Measurements from ENCODE around the gene IL12B. TPM values are rescaled to one million over a fixed set of nuclear protein-coding genes. Genes with fewer than 3 reads are reported as not detected.
"Not testable (repeated sequence)": the region's sequence is repeated elsewhere in the genome, so short reads cannot be mapped to it uniquely, and the experiment has no call there.

The IL12B gene
- total and polyA plus RNA-seq, 4 donors: not detected

GRCh38 chr5:159359408-159359807 lies 29.1 kb upstream of the IL12B start:
- 84% methylated on average over 2 of the region's 2 CpGs for WGBS
- TF ChIP-seq YY1 (IDR thresholded peaks at IDR 0.05) (no peak), NR2F2 (IDR thresholded peaks at IDR 0.05) (no peak), FOXA1 (IDR thresholded peaks at IDR 0.05) (no peak), JUND (IDR thresholded peaks at IDR 0.05) (no peak), FOXA2 (IDR thresholded peaks at IDR 0.05) (no peak), GABPA (IDR thresholded peaks at IDR 0.05 in 1 of 2, conservative IDR thresholded peaks at IDR 0.05 in 1 of 2) (no peak), ZBTB33 (IDR thresholded peaks at IDR 0.05) (no peak), HNF4G (IDR thresholded peaks at IDR 0.05) (no peak), CTCF (IDR thresholded peaks at IDR 0.05; ENCODE audit: low read depth, low read length, missing input control) (no peak), EGR1 (IDR thresholded peaks at IDR 0.05; ENCODE audit: low read depth in 2 of 2) (no peak), HNF4A (conservative IDR thresholded peaks at IDR 0.05) (no peak), RAD21 (IDR thresholded peaks at IDR 0.05) (no peak)

GRCh38 chr5:159353661-159354252 lies 23.5 kb upstream of the IL12B start:
- no peaks in the 10 kb centered on the region for H3K9me3 ChIP-seq (ENCODE audit: control insufficient read depth in 4 of 4, low read length in 3 of 4)
- H3K4me1 ChIP-seq (ENCODE audit: control insufficient read depth in 4 of 4, insufficient read depth in 4 of 4, low read length in 3 of 4): no peaks in the 10 kb centered on the region
- DNase-seq (ENCODE audit: low spot score): no peak
- no peaks in the 10 kb centered on the region for H3K36me3 ChIP-seq (ENCODE audit: control insufficient read depth in 4 of 4, insufficient read depth in 3 of 4, low read depth in 1 of 4, low read length in 3 of 4)
- H3K4me3 ChIP-seq (ENCODE audit: low read depth in 1 of 3, low read length in 3 of 3): no peak overlapping the region
- TF ChIP-seq ZBTB33 (IDR thresholded peaks at IDR 0.05) (no peak), RXRA (IDR thresholded peaks at IDR 0.05) (no peak), FOXA2 (IDR thresholded peaks at IDR 0.05) (no peak), HNF4A (conservative IDR thresholded peaks at IDR 0.05) (no peak), JUND (IDR thresholded peaks at IDR 0.05) (no peak), CTCF (IDR thresholded peaks at IDR 0.05; ENCODE audit: low read depth, low read length, missing input control) (no peak), ATF3 (IDR thresholded peaks at IDR 0.05) (no peak), YY1 (IDR thresholded peaks at IDR 0.05) (no peak), EGR1 (IDR thresholded peaks at IDR 0.05; ENCODE audit: low read depth in 2 of 2) (no peak), FOXA1 (IDR thresholded peaks at IDR 0.05) (no peak)
- H3K27me3 ChIP-seq (ENCODE audit: control insufficient read depth in 4 of 4, insufficient read depth in 4 of 4, low read length in 3 of 4): no peaks in the 10 kb centered on the region
- H3K27ac ChIP-seq (ENCODE audit: low read depth in 1 of 2, low read length in 2 of 2): no peak overlapping the region
- H3K9ac ChIP-seq (ENCODE audit: low read depth in 1 of 2, low read length in 2 of 2): no peak overlapping the region
- 73% methylated on average over 4 of the region's 4 CpGs for WGBS

More at GRCh38 chr5:159359408-159359807, 29.1 kb upstream of the IL12B start:
- no peaks in the 10 kb centered on the region for H3K9me3 ChIP-seq (ENCODE audit: control insufficient read depth in 4 of 4, low read length in 3 of 4)
- DNase-seq (ENCODE audit: low spot score): no peak
- H3K4me3 ChIP-seq (ENCODE audit: low read depth in 1 of 3, low read length in 3 of 3): no peak overlapping the region
- H3K9ac ChIP-seq (ENCODE audit: low read depth in 1 of 2, low read length in 2 of 2): no peak overlapping the region
- H3K36me3 ChIP-seq (ENCODE audit: control insufficient read depth in 4 of 4, insufficient read depth in 3 of 4, low read depth in 1 of 4, low read length in 3 of 4): no peaks in the 10 kb centered on the region
- H3K4me1 ChIP-seq (ENCODE audit: control insufficient read depth in 4 of 4, insufficient read depth in 4 of 4, low read length in 3 of 4): no peaks in the 10 kb centered on the region
- H3K27me3 ChIP-seq (ENCODE audit: control insufficient read depth in 4 of 4, insufficient read depth in 4 of 4, low read length in 3 of 4): no peaks in the 10 kb centered on the region
- H3K27ac ChIP-seq (ENCODE audit: low read depth in 1 of 2, low read length in 2 of 2): no peak overlapping the region

- not testable (repeated sequence) for DNase-seq (ENCODE audit: low spot score); H3K9ac ChIP-seq (ENCODE audit: low read depth in 1 of 2, low read length in 2 of 2)
Observed at GRCh38 chr5:159350644-159351043, 20.4 kb upstream of the IL12B start.

GRCh38 chr5:159350216-159350615 lies 19.9 kb upstream of the IL12B start:
- not testable (repeated sequence) for H3K4me1 ChIP-seq (ENCODE audit: control insufficient read depth in 4 of 4, insufficient read depth in 4 of 4, low read length in 3 of 4); H3K9me3 ChIP-seq (ENCODE audit: control insufficient read depth in 4 of 4, low read length in 3 of 4); H3K4me3 ChIP-seq (ENCODE audit: low read depth in 1 of 3, low read length in 3 of 3); H3K36me3 ChIP-seq (ENCODE audit: control insufficient read depth in 4 of 4, insufficient read depth in 3 of 4, low read depth in 1 of 4, low read length in 3 of 4); H3K27ac ChIP-seq (ENCODE audit: low read depth in 1 of 2, low read length in 2 of 2); H3K27me3 ChIP-seq (ENCODE audit: control insufficient read depth in 4 of 4, insufficient read depth in 4 of 4, low read length in 3 of 4); H3K9ac ChIP-seq (ENCODE audit: low read depth in 1 of 2, low read length in 2 of 2); DNase-seq (ENCODE audit: low spot score)
- 57% methylated on average over 2 of the region's 2 CpGs for WGBS

More at GRCh38 chr5:159350644-159351043, 20.4 kb upstream of the IL12B start:
- H3K27ac ChIP-seq (ENCODE audit: low read depth in 1 of 2, low read length in 2 of 2); H3K4me1 ChIP-seq (ENCODE audit: control insufficient read depth in 4 of 4, insufficient read depth in 4 of 4, low read length in 3 of 4); H3K36me3 ChIP-seq (ENCODE audit: control insufficient read depth in 4 of 4, insufficient read depth in 3 of 4, low read depth in 1 of 4, low read length in 3 of 4); H3K27me3 ChIP-seq (ENCODE audit: control insufficient read depth in 4 of 4, insufficient read depth in 4 of 4, low read length in 3 of 4); H3K4me3 ChIP-seq (ENCODE audit: low read depth in 1 of 3, low read length in 3 of 3); H3K9me3 ChIP-seq (ENCODE audit: control insufficient read depth in 4 of 4, low read length in 3 of 4): not testable (repeated sequence)

All from liver (tissue), 9 donors.